ENCODE measurements around the gene BMP8B.
"Not testable (repeated sequence)": the region's sequence is repeated elsewhere in the genome, so short reads cannot be mapped to it uniquely, and the experiment has no call there.

The BMP8B gene

GRCh38 chr1:39777896-39778295 is 10.8 kb downstream of the BMP8B start:
- not testable (repeated sequence) for DNase-seq (ENCODE audit: low read depth)

GRCh38 chr1:39777306-39777705 is 11.4 kb downstream of the BMP8B start:
- no peak for DNase-seq (ENCODE audit: low read depth)

GRCh38 chr1:39776886-39777285 is 11.8 kb downstream of the BMP8B start:
- no peak for DNase-seq (ENCODE audit: low read depth)

- DNase-seq (ENCODE audit: low read depth): no peak
Measured at GRCh38 chr1:39776400-39776713, 12.3 kb downstream of the BMP8B start.

- not testable (repeated sequence) for DNase-seq (ENCODE audit: low read depth)
Measured at GRCh38 chr1:39775676-39776399, 12.8 kb downstream of the BMP8B start.

GRCh38 chr1:39775141-39775540 is 13.5 kb downstream of the BMP8B start:
- not testable (repeated sequence) for DNase-seq (ENCODE audit: low read depth)

GRCh38 chr1:39773369-39773979 is 15.2 kb downstream of the BMP8B start:
- not testable (repeated sequence) for DNase-seq (ENCODE audit: low read depth)

GRCh38 chr1:39771022-39771532 is 17.6 kb downstream of the BMP8B start, which contains the start of gene OXCT2:
Gene OXCT2 (minus strand): TSS chr1:39771348. CDS start chr1:39771255, 93 bp downstream.
- DNase-seq (ENCODE audit: low read depth): not testable (repeated sequence)

GRCh38 chr1:39770100-39771021 is 18.3 kb downstream of the BMP8B start:
- DNase-seq (ENCODE audit: low read depth): not testable (repeated sequence)

GRCh38 chr1:39769502-39769901 is 19.2 kb downstream of the BMP8B start:
- not testable (repeated sequence) for DNase-seq (ENCODE audit: low read depth)

GRCh38 chr1:39766466-39766865 is 22.2 kb downstream of the BMP8B start:
- not testable (repeated sequence) for DNase-seq (ENCODE audit: low read depth)

- DNase-seq (ENCODE audit: low read depth): not testable (repeated sequence)
Measured at GRCh38 chr1:39764512-39764911, 24.2 kb downstream of the BMP8B start.

- not testable (repeated sequence) for DNase-seq (ENCODE audit: low read depth)
Measured at GRCh38 chr1:39763619-39764374, 24.9 kb downstream of the BMP8B start.

- no peak for DNase-seq (ENCODE audit: low read depth)
Measured at GRCh38 chr1:39762550-39763540, 25.8 kb downstream of the BMP8B start.

GRCh38 chr1:39761557-39762260 is 27.0 kb downstream of the BMP8B start:
- no peak for DNase-seq (ENCODE audit: low read depth)

GRCh38 chr1:39761016-39761415 is 27.6 kb downstream of the BMP8B start:
- no peak for DNase-seq (ENCODE audit: low read depth)

- DNase-seq (ENCODE audit: low read depth): no peak
Measured at GRCh38 chr1:39760074-39761008, 28.3 kb downstream of the BMP8B start.

GRCh38 chr1:39759436-39759726 is 29.3 kb downstream of the BMP8B start:
- no peak for DNase-seq (ENCODE audit: low read depth)
